ENCODE measurements around the gene PSAP. TPM values are rescaled to one million over a fixed set of nuclear protein-coding genes. Genes with fewer than 3 reads are reported as not detected.

The PSAP gene
- polyA plus RNA-seq, 12 donors: 304 to 1,035 (median 462) TPM

GRCh38 chr10:71847418-71847817 lies 3.6 kb downstream of the PSAP start:
- no peak for DNase-seq

DNA sequence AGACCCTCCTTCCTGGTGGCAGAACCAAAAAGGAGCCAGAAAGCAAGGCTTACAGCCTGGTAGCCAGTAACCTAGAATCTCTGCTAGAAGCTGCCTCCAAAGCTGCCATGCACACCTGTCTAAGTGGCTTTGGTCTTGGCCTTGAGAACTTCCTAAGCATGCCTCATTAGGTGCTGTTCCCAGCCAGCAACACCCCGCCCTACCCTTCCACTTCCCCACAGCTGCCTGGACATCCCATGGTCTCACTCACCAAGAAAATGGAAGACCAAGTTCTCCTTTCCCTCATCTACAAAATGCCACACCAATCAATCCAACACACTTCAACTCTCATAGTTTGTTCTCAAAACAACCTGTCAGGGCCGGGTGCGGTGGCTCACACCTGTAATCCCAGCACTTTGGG lies 4.2 kb downstream of the PSAP start:
- DNase-seq: no peak

GRCh38 chr10:71845410-71846405 lies 5.3 kb downstream of the PSAP start:
- DNase-seq: no peak

GRCh38 chr10:71844695-71845094 lies 6.4 kb downstream of the PSAP start:
- DNase-seq: no peak

DNA sequence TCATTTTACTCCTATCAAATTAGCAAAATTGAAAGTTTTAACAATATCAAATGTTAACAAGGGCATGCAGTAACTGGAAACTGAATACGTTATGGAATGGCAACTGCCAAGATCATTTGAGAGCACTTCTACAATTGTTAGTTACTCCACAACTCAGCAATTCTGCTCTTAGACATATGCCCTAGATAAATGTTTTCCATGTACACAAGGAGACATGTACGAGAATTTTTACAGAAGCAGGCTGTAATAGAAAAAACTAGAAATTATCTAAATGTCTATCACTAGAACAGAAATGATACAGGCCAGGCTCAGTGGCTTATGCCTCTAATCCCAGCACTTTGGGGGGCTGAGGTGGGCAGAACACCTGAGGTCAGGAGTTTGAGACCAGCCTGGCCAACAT lies 7.0 kb downstream of the PSAP start:
- DNase-seq: no peak

- DNase-seq: no peak
Measured at GRCh38 chr10:71842856-71843686, 8.0 kb downstream of the PSAP start.

GRCh38 chr10:71842422-71842821 lies 8.6 kb downstream of the PSAP start:
- DNase-seq: no peak

- no peak for DNase-seq
Measured at GRCh38 chr10:71840958-71841335, 10.1 kb downstream of the PSAP start.

GRCh38 chr10:71840177-71840957 lies 10.7 kb downstream of the PSAP start:
- DNase-seq: no peak

- DNase-seq: no peak
Measured at GRCh38 chr10:71838264-71839211, 12.5 kb downstream of the PSAP start.

- no peak for DNase-seq
Measured at GRCh38 chr10:71837098-71837827, 13.8 kb downstream of the PSAP start.

DNA sequence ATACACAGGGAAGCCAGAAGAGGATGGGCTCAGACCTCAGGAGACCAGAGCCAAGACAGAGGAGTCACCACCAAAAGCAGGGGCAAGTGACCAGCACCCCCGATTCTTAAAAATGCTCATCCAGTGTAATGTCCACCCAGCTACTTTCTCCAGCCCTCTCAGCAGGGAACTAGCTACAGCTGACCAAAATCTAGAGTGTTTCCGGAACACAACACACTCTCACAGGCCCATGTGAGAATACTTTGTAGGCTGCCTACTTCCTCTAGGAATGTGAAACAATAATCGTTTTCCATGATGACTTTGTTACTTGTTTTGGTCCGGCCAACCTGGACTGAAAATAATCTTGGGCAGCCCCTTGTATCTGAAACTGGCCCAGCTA lies 14.5 kb downstream of the PSAP start:
- no peak for DNase-seq

- DNase-seq: no peak
Measured at GRCh38 chr10:71835671-71836595, 15.1 kb downstream of the PSAP start.

GRCh38 chr10:71834343-71834674 lies 16.7 kb downstream of the PSAP start:
- no peak for DNase-seq

DNA sequence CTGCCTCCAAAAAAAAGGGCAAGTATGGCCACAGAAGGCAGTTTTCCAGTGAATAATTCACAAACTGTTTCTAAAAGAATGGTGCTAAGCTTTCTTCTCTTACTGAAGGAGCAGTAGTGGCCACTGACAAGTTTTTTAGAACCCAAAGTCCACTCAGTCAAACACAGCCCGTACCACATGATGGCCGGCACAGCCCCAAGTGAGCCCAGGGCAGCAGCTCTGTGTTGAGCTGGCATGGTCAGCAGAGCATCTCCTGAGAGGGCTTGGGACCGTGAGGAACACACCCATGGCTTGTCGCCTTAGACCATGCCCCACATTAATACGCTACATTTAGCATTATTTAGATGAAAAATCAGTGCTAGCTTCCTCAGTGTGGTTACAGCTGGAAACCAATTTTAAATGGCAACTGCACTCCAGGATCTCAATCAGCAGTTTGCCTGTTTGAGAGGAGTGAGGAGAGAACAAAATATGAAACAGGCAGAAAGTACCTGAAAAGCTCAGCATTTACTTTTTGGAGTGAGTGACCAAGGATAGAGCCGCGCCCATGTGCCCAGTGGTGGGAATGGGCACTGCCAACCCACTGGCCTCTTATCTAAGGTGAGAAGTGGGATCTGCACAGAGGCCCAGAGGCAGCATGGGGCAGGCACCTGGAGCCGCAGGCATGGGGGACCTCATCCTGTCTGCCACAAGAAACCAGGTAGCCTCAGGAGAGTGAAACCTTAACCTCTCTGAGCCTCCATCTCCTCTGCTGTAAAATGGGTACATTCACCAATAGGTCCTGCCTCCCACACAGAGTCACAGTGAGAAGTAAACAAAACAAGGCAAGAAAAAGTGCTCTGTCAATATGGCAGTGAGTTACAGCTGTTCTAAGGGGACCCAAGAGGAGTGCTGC lies 17.4 kb downstream of the PSAP start:
- no peak for DNase-seq

GRCh38 chr10:71832967-71833366 lies 18.1 kb downstream of the PSAP start:
- no peak for DNase-seq

- no peak for DNase-seq
Measured at GRCh38 chr10:71831646-71832552, 19.2 kb downstream of the PSAP start.
